GM21723 (cell line): ENCODE results near the gene CLEC12A.
"Not testable (repeated sequence)": the region's sequence is repeated elsewhere in the genome, so short reads cannot be mapped to it uniquely, and the experiment has no call there.

Source experiments
- ATAC-seq: cut with Tn5 transposase; IDR thresholded peaks from one replicate; pipeline ENCODE4 v1.9.1; 2021; ENCODE audit warnings: mild to moderate bottlenecking, moderate library complexity; ENCODE audit not compliant: unreplicated experiment

CLEC12A gene

DNA sequence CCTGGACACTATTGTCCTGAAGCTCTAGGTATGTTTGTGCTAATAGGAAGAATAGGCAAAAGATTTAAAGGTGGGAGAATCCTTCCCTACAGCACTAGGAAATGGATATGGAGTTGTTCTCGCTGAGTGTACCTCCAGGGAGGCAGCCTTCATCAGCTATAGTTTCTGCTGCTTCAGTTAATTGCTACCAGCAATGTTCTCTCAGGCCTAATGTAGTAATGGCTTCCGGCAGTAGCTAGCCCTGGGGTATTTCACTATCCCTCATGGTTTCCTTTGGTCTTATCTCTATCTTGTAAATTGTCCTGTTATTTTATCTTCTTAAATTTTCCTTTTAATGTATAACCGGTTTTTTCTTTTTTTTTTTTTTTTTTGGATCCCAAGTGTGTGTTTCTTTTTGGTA is 9.3 kb upstream of the CLEC12A start:
- ATAC-seq: no peak

DNA sequence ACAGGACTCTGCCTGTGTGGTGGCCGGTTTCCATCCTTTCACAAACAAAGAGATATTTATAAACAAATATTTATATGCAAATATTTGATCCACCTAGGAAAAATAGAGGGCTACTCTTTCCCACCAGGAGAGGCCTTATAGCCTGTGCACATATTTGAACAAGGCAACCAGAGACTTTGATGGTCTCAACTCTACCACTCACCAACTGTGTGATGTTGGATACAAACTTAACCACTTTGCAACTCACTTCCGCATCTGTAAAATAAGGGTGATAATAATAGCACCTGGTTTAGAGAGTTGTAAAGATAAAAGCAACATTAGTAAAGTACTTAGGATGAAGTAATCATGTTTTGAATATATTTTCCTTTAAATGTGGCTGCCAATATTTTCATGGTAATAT is 1.5 kb upstream of the CLEC12A start:
- ATAC-seq: no peak

GRCh38 chr12:9973949-9974348 is 2.7 kb downstream of the CLEC12A start:
- no peak for ATAC-seq

DNA sequence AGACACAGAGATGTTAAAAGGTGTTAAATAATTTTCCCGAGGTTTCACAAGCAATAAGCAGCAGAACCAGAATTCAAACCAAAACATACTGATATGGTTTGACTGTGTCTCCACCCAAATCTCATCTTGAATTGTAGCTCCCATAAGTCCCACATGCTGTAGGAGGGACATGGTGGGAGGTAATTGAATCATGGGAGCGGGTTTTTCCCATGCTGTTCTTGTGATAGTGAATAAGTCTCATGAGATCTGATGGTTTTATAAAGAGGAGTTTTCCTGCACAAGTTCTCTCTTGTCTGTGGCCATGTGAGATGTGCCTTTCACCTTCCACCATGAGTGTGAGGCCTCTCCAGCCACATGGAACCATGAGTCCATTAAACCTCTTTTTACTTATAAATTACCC is 3.5 kb downstream of the CLEC12A start:
- not testable (repeated sequence) for ATAC-seq

DNA sequence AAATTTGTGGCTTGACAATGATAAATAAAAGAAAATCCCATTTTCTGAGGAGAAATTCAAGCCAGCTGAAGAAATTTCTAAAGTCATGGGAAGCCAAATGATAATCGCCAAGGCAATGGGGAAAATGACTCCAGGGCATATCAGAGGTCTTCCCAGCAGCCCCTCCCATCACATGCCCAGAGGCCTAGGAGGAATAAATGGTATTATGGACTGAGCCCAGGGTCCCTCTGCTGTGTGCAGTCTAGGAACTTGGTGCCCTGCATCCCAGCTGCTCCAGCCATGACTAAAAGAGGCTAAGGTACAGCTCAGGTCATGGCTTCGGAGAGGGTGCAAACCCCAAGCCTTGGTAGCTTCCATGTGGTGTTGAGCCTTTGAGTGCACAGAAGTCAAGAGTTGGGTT is 4.4 kb downstream of the CLEC12A start:
- ATAC-seq: no peak

DNA sequence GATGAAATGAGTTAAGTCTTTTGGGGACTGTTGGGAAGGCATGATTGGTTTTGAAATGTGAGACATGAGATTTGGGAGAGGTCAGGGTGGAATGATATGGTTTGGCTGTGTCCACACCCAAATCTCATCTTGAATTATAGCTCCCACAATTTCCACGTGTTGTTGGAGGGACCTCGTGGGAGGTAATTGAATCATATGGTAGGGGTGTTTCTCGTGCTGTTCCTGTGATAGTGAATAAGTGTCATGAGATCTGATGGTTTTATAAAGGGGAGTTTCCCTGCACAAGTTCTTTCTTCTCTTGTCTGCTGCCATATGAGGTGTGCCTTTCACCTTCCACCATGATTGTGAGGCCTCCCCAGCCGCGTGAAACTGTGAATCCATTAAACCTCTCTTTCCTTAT is 5.4 kb downstream of the CLEC12A start:
- not testable (repeated sequence) for ATAC-seq

GRCh38 chr12:9977916-9978315 is 6.7 kb downstream of the CLEC12A start:
- no peak for ATAC-seq

DNA sequence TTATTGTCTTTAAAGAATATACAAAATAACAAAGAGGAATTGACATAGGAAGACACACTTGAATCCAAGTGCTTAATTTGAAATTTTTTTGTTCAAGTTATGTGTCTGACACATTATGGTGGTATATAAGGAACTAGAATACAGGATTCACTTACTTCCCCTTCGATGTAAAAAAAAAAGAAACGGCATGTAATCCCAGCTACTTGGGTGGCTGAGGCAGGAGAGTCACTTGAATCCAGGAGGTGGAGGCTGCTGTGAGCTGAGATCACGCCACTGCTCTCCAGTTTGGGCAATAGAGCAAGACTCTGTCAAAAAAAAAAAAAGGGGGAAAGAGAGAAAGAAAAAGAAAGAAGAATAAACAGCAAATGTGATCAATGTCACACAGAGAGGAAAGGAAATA is 8.9 kb downstream of the CLEC12A start:
- no peak for ATAC-seq

DNA sequence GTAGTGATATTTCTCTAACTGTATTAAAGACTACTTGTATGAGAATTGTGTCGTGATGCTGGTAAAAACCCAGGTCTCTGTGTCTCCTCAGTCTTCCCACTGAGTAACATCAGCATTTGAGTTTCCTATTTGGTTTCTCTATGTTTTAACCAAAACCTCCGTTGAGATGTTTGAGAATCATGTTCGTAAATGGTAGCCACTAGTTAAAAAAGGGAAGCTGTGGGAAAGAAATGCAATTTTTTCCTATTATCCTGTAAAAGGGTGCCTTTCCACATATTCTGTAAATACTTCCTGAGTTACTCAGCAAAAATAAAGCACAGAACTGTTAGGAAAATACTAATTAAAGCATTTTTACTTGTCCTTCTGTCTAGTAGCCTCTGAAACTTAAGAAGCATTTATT is 20.7 kb downstream of the CLEC12A start:
- ATAC-seq: no peak

- ATAC-seq: no peak
Measured at GRCh38 chr12:9992296-9992695, 21.1 kb downstream of the CLEC12A start.

- ATAC-seq: no peak
Measured at GRCh38 chr12:9999016-9999415, 27.8 kb downstream of the CLEC12A start, which contains the start of gene CLEC1B. Gene CLEC1B (minus strand): TSS chr12:9999121. CDS start chr12:9999100, 21 bp downstream.

- ATAC-seq: no peak
Measured at GRCh38 chr12:10001171-10001776, 30.1 kb downstream of the CLEC12A start.

GRCh38 chr12:10012630-10013330 is 41.6 kb downstream of the CLEC12A start:
- no peak for ATAC-seq

GRCh38 chr12:10015450-10015849 is 44.2 kb downstream of the CLEC12A start:
- ATAC-seq: no peak

- no peak for ATAC-seq
Measured at GRCh38 chr12:10016881-10017280, 45.7 kb downstream of the CLEC12A start.

DNA sequence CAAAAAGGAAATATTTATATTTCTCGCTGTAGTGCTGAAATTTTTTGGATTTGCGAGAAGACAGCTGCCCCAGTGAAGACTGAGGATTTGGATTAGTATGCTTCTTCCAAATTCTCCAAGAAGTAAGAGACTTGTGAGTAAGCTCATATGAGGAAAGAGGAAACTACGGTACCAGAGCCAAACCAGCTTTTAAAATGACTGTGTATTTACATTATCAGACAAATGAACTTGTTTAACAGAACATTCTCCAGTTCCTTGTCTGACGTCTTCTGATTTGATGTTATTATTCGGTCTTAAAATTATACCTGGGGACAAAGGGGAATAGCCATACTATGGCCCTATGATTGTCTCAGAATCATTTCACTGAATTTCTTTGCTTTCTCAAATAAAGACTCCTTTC is 47.2 kb downstream of the CLEC12A start:
- no peak for ATAC-seq

DNA sequence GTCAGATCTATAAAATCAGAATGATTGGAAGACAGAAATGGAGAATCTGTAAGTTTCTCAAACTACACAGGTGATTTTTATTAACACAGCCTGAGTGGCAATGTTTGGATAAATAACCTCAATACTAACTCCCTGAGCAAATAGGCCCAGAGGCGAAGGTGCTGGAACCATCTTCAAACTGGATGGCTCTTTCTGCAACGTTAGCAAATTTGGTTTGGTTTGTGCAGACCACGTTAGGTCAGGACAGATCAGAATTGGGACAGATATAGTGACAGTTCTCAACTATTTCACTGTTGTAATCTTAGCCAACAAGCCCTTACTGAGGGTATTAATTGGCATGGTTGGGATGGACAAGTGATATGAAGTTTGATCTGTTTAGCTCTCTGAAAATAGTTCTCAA is 50.1 kb downstream of the CLEC12A start:
- ATAC-seq: no peak

- no peak for ATAC-seq
Measured at GRCh38 chr12:10025236-10025635, 54.0 kb downstream of the CLEC12A start.

GRCh38 chr12:10026666-10027065 is 55.5 kb downstream of the CLEC12A start:
- not testable (repeated sequence) for ATAC-seq

DNA sequence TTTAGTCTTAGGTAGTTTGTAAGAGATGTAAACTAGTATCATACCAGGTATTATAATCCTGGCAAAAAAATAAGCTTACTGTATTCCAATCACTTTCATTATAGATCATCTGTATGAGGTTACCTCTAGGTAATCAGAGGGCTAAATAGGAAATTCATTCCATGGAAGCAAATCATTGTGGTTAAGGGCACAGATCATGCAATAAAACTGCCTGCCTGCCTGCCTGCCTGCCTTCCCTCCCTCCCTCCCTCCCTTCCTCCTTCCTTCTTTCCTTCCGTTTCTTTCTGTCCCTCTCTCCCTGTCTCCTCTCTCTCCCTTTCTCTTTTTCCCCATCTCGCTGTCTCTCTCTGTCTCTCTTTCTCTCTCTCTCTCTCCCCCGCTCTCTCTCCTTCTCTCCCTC is 56.1 kb downstream of the CLEC12A start:
- no peak for ATAC-seq

DNA sequence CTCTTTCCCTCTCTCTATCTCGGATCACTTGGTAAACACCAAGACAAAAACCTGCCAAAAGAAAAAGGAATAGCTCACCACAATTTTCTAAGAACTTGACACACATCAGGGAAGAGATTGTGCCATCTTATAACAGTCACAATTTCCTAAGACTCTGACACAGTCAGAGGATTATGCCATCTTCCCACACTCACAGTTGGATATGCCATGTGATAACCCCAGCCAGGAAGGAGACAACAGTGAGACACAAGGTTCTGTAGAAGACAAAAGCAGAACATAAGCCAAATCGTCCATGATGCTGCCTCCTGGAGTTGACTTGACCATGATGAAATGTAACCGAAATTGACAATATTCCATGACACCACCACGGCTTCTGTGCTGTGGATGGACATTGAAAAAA is 56.5 kb downstream of the CLEC12A start:
- ATAC-seq: no peak

- no peak for ATAC-seq
Measured at GRCh38 chr12:10030446-10030845, 59.2 kb downstream of the CLEC12A start, which contains the start of gene CLEC9A. Gene CLEC9A (plus strand): TSS chr12:10030682. CDS start chr12:10052688, 22,006 bp downstream.

DNA sequence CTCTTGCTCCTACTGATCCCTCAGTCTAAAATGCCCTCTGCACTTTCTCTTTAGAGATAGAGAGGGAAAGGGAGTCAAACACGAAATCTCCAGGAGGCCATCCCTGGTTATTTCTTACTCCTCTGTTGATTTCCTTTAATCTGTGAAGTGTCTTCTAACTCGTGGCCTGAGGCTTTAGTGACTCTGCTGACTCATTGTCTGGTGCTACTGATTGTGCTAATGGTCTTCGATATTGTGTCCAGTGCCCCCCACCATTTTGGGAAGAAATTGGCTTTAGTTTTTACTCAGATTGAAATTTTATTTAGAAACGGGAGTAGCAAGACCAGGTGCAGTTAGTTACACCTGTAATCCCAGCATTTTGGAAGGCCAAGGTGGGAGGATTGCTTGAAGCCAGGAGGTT is 60.1 kb downstream of the CLEC12A start:
- no peak for ATAC-seq
